NK-92 treated with Interleukin-12 subunit alpha and Interleukin-12 subunit beta, amount 100 ng/mL, for 24 hours (cell line): ENCODE measurements around the gene COL15A1.

Experiments used
- DNase-seq: peaks from one replicate; lab custom pipeline; 2025; lab: John Stamatoyannopoulos, UW

COL15A1 gene

DNA sequence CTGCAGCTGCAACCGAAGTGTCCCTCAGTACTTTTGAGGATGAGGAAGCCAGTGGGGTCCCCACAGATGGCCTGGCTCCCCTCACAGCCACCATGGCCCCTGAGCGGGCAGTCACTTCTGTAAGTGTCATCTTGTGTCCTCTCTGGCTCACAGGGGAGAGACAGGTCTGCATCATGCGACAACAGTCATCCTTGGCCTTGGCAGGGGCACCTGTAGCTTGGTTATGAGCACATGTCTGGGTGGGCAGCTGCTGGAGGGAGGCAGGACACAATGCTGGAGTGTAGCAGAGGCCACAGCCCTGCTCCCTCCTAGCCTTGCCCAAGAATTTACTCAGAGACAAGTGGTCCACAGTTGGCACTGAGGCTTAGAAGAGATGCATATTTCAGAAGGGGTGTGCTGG, 71.7 kb downstream of the COL15A1 start:
- no peak for DNase-seq

DNA sequence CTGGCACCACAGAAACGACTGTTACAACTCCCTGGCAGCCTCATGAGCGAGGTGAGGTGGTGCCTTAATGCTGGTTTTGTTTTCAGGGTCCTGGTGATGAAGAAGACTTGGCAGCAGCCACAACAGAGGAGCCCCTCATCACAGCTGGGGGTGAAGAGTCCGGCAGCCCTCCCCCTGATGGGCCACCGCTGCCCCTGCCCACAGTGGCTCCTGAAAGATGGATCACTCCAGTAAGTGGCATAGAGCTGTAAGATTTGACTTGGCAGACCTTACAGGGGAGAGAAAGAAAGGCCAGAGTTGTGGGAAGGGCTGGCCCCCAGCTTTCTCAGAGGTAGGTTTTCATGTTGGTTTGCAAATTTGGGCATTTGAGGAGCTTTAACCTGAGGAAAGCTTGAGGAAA, 72.2 kb downstream of the COL15A1 start:
- DNase-seq, result no peak

DNA sequence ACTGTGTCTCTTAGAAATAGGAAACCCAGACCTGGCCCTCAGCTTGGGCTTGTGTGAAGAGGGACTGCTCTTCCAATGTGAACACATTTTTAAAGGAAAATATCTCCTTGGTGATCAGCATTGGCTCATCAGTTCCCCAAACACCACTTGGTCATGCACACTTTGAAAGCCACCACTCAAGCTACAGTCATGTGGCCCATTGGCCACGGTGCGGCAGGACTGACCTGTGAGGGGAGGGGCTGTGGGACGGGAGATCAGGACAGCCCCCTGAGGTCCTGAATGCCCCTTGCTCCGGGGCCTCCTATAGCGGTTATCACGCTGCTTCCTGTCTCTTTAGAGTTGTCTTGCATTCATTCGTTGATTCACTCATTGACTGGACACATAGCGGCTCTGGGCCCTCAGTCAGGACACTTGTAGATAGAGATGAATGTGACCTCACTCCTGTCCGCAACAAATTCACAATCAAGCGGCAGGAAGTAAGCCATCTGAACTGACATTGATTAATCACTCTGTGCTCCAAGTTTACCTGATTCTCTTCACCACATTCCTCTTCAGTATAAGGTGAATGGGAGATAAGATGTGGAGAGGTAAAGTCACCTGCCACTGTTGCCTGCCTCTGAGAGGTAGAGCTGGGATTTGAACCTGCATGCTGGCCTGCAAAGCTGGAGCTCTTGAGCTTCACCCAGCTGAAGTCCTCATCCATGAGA, 73.1 kb downstream of the COL15A1 start:
- DNase-seq, result no peak

DNA sequence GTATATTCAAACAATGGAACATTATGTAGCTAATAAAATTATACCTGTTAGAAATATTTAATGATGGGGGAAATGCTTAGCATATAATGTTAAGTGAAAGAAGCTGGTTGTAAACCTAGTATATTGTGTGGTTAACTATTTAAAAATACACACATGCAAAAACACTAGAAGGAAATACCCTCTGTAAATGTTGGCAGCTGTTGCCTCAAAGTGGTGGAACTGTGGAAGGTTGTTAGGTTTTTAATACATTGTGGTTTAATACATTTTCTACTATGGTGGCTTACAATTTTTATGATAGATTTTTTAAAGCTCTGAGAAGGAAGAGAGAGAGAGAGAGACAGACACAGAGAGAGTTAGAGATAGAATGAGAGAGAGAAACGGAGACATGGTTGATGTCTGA, 74.9 kb downstream of the COL15A1 start:
- DNase-seq, result no peak

DNA sequence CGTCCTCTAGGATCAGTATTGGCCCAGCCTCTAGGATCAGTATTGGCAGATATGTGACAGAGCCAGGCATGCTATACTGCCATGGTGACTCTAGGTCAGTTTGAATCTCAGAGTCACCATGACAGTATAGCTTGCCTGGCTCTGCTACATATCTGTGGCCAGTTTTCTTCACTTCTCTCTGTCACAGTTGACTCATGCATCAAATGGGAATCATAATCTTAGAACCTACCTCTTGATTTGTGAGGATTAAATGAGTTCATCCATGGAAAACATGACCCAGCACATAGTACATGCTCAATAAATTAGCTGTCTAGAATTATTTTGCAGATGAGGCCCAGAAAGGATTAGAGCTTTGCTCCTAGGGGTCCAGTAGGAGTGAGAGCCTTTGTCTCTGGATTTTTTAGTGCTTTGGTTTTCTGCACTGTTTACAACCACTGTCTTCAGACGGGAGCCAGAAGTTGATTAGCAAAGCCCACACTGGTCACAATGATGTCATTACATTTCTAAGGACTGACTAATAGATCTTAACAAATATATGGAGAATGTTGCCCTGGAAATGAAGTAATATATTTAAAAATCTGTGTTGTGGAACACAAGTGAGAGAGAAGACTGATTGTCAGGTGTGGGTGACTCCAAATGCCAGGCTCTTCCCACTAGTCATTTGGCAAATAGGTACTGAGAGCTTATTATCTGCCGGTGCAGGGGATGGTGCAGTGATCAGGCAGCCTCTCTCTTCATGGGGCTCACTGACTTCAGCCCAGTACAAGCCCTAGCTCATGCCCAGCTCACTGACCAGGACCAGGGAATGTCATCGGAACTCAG, 76.0 kb downstream of the COL15A1 start:
- DNase-seq, result no peak

DNA sequence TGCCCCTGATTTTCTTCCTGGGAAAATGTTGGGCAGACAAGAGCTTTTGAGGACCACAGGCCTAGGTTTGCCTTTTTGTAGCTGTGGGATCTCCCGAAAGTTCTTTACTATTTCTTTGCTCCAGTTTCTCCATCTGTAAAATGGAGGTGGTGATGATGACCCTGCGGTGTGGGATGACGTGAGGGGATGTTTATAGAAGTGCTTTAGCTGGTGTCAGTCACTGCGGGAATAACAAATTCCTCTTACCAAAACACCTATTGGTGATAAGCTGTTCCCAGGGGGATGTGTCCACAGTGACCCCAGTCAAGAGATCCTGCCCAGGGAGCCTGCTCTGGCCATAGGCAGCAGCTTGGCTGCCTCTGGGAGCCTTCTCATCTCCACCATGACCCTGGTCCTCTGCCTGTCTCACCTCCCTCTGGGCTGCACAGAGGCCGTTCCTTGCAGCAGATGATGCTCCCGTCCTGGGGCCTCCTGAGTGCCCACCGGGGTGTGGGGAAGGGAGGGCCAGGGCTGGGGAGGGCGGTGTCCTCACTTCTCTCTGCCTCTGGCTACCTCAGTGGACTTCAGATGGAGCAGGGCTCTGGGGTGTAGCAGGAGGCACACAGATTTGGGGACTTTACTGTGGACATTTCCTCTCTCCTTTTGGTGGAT, 77.2 kb downstream of the COL15A1 start:
- DNase-seq, result no peak

DNA sequence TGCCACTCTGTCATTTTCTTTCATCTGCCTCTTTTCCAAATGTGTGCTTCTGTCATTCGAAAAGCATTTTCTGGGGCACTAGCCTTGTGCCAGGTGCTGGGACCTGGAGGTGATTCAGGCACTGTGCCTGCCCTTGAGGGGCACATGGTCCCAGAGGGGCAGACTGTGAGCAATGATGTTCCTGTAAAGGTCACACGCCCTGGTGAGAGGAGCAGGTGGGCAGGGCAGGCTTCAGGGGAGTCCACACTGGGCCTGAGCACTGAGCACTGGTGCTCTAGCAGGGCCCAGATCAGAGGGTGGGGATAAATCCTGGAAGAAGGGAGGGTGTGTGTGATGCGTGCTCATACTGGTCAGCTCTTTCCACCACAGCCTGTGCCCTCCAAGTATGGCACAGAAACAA, 77.8 kb downstream of the COL15A1 start:
- DNase-seq, result no peak

DNA sequence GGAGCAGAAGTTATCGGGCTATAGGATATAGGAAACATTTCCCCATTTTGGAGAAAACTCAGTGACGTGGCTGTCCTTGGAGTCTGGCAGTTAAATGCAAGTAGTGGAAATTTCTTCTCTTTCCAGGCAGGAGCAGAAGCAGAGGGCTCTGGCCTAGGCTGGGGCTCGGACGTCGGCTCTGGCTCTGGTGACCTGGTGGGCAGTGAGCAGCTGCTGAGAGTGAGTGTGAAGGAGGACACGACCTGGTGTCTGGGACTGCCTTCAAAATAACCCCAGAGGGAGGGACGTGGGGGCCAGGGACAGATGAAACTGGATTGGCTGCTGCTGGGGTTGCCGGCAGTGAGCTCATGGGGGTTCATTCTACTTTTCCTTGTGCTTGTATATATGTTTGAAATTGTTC, 79.5 kb downstream of the COL15A1 start:
- DNase-seq, result no peak

DNA sequence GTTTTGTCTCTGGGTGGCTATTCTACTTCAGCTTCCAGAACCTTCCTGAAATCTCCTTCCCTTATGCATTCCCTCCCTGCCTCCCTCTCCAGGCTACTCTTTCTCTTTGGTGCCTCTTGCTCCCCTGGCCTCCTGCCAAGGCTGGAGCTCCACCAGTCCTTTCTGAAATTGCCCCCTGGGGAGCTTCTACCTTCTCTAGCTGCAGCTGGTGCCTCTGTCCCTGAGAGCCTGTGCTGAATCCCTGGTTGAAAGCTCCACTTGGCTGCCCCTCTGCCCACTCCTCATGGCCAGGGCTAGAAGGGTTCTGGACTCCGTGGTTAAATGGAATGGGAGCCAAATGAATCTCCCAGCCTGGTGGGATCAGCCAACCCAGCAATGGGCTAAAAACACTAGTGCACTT, 80.1 kb downstream of the COL15A1 start:
- DNase-seq, result no peak

DNA sequence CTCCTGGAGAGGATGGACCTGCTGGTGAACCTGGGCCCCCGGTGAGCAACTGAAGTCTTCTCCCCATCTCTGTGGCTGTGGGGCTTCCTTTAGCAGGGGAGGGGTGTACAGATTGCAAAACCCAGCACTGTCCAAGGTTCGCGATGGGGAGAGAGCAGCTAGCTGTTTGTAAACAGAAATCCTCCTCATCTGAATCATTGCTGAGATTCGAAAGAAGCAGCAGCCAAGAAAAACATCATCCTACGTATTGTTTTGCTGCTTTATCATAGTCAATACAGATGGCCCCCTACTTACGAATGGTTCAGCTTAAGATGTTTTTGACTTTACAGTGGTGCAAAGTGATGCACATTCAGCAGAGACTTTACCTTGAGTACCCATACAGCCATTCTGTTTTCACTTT, 81.3 kb downstream of the COL15A1 start:
- no peak for DNase-seq

DNA sequence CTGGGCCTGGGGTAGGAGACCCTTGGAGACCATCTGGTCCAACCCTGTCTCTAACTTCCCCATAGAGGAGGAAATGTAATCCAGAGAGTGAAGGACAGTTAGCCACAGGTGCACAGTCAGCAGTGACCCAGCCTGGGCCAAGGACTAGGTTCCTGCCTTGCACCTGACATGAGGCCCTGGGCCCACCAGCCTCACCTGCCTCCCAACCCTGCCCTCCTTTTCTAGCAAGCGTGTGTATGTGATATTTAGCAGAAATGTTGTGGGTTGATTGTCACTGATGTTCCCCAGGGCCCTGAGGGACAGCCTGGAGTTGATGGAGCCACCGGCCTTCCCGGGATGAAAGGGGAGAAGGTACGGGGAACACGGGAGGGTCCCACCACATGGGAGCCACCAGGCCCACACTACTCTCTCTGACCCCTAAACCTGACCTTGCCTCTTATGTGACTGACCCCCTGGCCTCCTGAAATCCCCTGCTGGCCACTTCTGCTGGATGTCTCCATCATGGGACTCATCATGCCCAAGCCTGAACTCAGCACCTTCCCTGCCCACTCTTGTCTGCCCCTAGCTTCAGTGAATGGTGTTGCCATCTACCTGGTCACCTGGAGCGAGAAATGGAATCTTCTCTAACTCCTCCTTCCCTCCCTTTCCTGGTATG, 82.0 kb downstream of the COL15A1 start:
- no peak for DNase-seq

DNA sequence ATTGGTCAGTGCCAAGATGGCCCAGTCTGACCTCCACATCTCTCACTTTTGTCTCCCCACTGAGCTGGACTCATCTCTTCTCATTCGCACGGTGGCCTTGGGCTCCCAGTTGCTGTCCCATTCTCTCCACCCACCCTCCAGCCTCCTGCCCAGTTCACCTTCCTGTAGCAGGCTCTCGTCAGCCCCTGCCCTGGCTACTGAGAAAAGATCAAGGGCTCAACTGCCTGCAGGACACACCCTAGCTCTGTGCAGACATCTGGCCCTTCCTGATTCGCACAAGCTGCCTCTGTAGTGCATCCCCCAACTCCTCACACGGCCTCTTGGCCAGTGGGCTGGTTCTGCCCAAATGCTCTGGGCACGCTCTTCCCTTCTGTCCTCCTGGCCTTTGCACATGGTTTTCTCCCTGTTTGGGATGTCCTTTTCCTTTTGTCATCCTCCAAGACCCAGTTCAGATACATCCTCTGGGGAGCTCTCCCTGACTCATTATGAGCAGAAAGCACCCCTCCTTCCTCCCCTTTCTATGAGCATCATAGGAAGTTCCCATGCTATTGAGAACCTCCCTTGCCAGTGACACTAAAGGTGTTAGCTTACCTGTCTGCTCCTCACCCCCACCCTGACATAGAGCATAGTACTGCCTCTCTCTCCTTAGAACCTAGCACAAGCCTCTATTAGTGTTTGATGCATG, 82.7 kb downstream of the COL15A1 start:
- DNase-seq, result no peak

DNA sequence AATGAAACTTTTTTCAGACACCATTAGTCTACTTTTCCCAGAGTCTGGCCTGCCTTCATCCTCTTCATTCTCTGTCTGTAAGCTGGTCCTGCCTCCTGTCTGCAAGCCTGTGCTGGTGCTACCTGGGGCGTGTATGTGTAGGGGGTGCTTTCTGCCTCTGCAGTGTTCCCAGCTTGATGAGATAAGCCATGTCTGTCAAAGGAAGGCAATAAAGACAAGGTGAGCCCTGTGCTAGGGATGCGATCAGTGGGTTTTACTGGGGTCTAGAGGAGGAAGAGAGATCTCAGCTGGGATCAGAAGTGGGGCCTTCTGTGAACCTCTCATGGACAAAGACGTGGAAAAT, 83.2 kb downstream of the COL15A1 start:
- DNase-seq, result no peak

DNA sequence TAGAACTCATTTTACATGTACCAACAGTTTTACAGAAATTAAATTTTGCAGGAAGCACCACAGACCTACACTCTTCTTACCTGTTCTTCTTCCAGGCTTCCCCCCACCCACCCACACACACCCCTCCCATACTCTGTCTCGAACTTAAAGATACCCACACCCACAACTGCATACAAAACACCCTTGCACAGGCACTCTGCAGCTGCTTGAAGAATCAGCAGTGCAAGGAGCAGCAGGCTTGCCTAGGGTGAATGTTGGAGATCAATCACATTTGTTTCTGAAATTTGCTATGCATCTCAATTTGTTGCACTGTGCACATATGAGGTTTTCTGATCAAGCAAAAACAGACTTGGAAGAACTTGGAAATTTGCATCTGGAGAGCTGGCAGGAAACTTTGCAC, 83.7 kb downstream of the COL15A1 start:
- no peak for DNase-seq

DNA sequence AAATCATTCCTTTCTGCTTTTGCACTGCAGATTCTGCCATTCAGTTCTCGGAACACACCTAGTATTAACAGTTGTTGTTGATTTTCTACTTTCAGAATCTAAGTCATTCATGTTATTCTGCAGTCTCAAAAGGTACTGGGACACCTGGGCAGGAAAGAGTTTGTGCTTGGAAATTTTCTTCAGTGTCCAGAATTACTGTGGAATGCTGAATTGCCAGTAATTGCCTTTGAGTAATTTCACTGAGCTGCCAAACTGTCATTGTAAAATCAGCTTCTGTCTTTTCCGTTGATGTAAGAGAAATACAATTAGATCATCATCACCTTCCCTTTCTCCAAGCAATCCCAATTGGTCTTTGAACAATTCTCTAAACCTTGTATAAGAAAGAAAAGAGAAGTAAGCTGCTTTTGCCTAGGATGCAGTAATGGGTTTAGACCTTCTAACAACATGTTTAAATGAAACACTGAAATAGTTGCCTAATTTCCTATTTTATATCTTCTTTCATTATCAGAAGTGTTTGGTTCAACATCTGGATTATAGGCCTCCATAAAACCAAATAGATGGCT, 85.5 kb downstream of the COL15A1 start:
- no peak for DNase-seq

DNA sequence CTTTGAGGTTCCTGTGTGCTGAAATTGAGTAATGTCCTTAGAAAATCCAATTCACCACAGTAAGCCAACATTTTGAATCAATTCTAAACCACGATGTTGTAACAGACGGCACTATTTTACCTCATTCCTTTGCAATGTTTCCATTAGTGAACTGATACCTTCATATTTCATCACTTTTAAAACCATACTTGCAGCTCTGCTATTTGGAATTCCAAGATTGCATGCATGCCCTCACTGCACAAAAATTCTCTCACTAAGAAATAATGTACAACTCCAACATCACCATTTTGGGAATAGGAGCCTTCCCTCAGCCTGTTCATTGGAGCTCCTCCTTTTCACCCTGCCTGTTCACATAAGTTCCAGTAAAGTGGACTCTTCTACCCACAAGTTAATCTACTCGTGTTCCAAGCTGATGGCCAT, 86.4 kb downstream of the COL15A1 start:
- DNase-seq, result no peak

DNA sequence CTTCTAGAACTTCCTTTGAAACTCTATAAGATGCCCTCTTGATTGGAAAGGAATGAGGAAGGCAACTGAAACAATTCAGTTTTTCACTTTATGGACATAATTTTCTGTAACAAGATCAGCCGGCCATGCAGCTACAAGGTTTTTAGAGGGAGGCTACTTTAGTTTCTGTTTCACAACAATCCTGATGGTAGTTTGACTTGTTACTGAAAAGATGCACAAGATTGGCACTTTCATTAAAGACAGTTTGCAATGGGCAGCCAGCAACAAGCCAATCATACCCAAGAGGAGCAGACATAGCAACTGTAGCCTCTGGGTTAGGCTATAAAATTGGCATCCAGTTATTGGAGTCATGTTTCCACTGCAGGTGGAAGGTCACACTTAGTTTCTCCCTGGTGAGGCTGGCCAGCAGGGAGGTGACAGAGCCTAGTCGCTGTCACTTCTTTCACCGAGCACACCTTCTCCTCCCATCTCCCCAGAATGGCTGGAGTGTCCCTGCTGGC, 87.0 kb downstream of the COL15A1 start:
- no peak for DNase-seq

DNA sequence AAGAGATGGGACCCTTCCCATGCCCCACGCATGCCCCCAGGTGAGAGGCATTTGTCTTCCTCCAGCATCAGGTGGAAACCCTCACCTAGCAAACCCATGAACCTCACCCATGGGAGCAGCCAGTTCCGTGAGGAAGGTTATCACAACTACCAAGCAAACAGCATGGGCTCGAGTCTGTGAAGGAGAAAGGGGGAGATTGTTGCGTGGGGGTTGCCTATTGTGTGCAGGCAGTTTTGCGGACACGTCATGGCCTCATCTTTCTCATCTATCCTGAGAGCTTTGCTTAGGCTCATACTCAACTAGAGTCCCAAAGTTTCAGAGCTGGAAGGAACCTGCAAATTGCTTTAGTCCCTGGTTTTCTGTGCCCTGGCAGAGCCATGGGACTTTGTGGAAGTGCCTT, 87.6 kb downstream of the COL15A1 start:
- no peak for DNase-seq

DNA sequence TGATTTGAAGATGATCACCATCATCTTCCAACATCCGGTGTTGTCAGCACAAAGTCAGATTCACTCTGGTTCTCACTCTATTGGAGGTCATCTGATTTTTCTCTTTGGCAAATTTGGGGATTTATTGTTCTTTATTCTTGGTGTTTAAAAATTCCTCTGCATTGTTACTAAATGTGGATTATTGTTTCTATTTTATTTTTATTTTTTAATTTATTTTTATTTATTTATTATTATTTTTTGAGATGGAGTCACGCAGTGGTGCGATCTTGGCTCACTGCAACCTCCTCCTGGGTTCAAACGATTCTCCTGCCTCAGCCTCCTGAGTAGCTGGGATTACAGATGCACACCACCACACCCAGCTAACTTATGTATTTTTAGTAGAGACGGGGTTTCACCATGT, 88.3 kb downstream of the COL15A1 start:
- no peak for DNase-seq

DNA sequence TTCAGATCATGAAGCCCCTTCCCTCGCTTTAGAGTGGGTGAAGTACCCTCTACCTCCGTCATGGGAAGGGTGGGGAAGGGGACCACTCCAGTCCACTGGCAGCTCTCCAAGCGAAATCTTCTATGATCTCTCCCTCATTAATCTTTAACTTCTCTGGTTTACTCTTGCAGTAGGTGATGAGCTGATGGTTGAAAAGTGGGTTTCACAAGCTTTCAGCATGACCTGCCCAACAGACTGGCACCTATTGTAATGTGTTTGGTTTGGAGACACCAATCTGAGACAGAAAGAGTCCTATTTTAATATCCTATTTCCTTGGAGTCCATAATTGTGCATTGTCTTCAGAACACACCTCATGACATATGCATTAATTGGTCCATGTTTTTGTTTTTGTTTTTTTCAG, 90.4 kb downstream of the COL15A1 start:
- no peak for DNase-seq

DNA sequence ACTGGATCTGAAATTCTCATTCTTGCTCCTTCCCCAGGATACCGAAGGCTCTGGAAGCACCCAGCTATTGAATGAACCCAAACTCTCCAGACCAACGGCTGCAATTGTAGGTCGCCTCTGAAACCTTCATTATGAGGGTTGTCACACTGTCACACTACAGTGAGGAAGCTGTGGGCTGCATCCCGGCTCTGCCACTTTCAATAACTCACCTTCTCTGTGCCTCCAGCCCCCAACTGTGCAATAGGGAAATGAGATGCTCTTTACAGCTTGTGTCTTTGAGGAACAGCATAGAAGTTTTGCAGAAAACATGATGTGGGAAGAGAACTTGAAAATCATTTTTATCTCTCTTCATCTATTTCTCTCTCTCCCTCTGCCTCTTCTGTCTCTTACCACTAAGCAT, 91.6 kb downstream of the COL15A1 start:
- DNase-seq, result no peak
